ENCODE data around the gene CHD5.

The CHD5 gene

GRCh38 chr1:6121651-6122370 lies 58.3 kb downstream of the CHD5 start:
- Histone ChIP-seq H3K36me3 (ENCODE audit: control insufficient read depth, insufficient read depth, low read length) (no peaks in the 10 kb centered on the region), H3K27me3 (replicated peaks; ENCODE audit: control insufficient read depth, insufficient read depth, low read length) (no peaks in the 10 kb centered on the region; the same call in 1 of the 2 replicates), H3K4me3 (replicated peaks; ENCODE audit: low read depth, low read length) (no peak overlapping the region)
- DNase-seq (ENCODE audit: extremely low read depth, insufficient read length), result no peak
- TF ChIP-seq CTCF (IDR thresholded peaks at IDR 0.05; ENCODE audit: insufficient read depth, low read length, poor library complexity, severe bottlenecking), result no peak

GRCh38 chr1:6121021-6121421 lies 59.1 kb downstream of the CHD5 start:
- no peak overlapping the region for H3K4me3 ChIP-seq (replicated peaks; ENCODE audit: low read depth, low read length)
- no peaks in the 10 kb centered on the region; the same call in 1 of the 2 replicates for H3K27me3 ChIP-seq (replicated peaks; ENCODE audit: control insufficient read depth, insufficient read depth, low read length)
- no peaks in the 10 kb centered on the region for H3K36me3 ChIP-seq (ENCODE audit: control insufficient read depth, insufficient read depth, low read length)
- TF ChIP-seq CTCF (IDR thresholded peaks at IDR 0.05; ENCODE audit: insufficient read depth, low read length, poor library complexity, severe bottlenecking), result no peak
- DNase-seq (ENCODE audit: extremely low read depth, insufficient read length), result no peak

GRCh38 chr1:6118415-6118814 lies 61.7 kb downstream of the CHD5 start:
- Histone ChIP-seq H3K27me3 (replicated peaks; ENCODE audit: control insufficient read depth, insufficient read depth, low read length) (no peaks in the 10 kb centered on the region; the same call in 1 of the 2 replicates), H3K36me3 (ENCODE audit: control insufficient read depth, insufficient read depth, low read length) (no peaks in the 10 kb centered on the region), H3K4me3 (replicated peaks; ENCODE audit: low read depth, low read length) (no peak overlapping the region)
- TF ChIP-seq CTCF (IDR thresholded peaks at IDR 0.05; ENCODE audit: insufficient read depth, low read length, poor library complexity, severe bottlenecking), result no peak
- DNase-seq (ENCODE audit: extremely low read depth, insufficient read length), result no peak

GRCh38 chr1:6117624-6118023 lies 62.5 kb downstream of the CHD5 start:
- no peak for DNase-seq (ENCODE audit: extremely low read depth, insufficient read length)
- Histone ChIP-seq H3K4me3 (replicated peaks; ENCODE audit: low read depth, low read length) (no peak overlapping the region), H3K27me3 (replicated peaks; ENCODE audit: control insufficient read depth, insufficient read depth, low read length) (no peaks in the 10 kb centered on the region; the same call in 1 of the 2 replicates), H3K36me3 (ENCODE audit: control insufficient read depth, insufficient read depth, low read length) (no peaks in the 10 kb centered on the region)
- no peak for TF ChIP-seq CTCF (IDR thresholded peaks at IDR 0.05; ENCODE audit: insufficient read depth, low read length, poor library complexity, severe bottlenecking)

DNA sequence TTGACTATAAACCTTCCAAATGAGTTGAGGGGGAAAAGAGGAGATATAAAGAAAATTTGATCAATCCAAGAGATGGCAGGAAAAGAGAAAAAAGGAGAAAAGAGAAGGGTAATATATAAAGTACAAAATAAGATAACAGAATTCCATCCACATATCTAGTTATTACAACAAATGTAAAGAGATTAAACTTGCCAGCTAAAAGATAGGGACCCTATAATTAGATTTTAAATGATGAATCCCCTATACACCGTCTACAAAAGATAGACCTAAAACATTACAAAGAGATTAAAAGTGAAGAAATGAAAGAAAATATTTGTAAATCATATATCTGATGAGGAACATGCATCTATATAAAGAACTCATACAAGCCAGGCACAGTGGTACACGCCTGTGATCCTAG lies 63.1 kb downstream of the CHD5 start:
- no peak overlapping the region for H3K4me3 ChIP-seq (replicated peaks; ENCODE audit: low read depth, low read length)
- H3K27me3 ChIP-seq (replicated peaks; ENCODE audit: control insufficient read depth, insufficient read depth, low read length), result no peaks in the 10 kb centered on the region; the same call in 1 of the 2 replicates
- DNase-seq (ENCODE audit: extremely low read depth, insufficient read length), result no peak
- no peak for TF ChIP-seq CTCF (IDR thresholded peaks at IDR 0.05; ENCODE audit: insufficient read depth, low read length, poor library complexity, severe bottlenecking)
- H3K36me3 ChIP-seq (ENCODE audit: control insufficient read depth, insufficient read depth, low read length), result no peaks in the 10 kb centered on the region
